Mesenteric fat pad (tissue), 1 donor: Measurements from ENCODE around the gene NOD1. TPM values are rescaled to one million over a fixed set of nuclear protein-coding genes. Genes with fewer than 3 reads are reported as not detected.
"Not testable (repeated sequence)": the region's sequence is repeated elsewhere in the genome, so short reads cannot be mapped to it uniquely, and the experiment has no call there.

Experiments
- DNase-seq: peaks from one replicate; pipeline ENCODE4 v3.0.0-alpha.2; 2020; ENCODE audit warnings: low spot score
- long read RNA-seq: library from polyadenylated mRNA; unstranded; transcript quantifications from one replicate; pipeline ENCODE4 v2.0.0, GENCODE V29; 2020
- total RNA-seq: library from RNA; stranded (reverse); fragmentation: NEBNext Ultra II Directional; extraction: Animal tissue kit (Norgen Biotek cat#: 25700); gene quantifications from one replicate; pipeline ENCODE4 v1.2.1, GENCODE V29; 2021
- donor health status: DM: yes; HTN: yes; CAD: no.

The NOD1 gene
- total RNA-seq = 41.8 TPM
- long read RNA-seq, full-length matches to known transcripts = 12 of 101 reads
- long read RNA-seq, partial matches to known transcripts = 62 of 101 reads
- long read RNA-seq, other reads (novel, unspliced or antisense) = 27 of 101 reads

DNA sequence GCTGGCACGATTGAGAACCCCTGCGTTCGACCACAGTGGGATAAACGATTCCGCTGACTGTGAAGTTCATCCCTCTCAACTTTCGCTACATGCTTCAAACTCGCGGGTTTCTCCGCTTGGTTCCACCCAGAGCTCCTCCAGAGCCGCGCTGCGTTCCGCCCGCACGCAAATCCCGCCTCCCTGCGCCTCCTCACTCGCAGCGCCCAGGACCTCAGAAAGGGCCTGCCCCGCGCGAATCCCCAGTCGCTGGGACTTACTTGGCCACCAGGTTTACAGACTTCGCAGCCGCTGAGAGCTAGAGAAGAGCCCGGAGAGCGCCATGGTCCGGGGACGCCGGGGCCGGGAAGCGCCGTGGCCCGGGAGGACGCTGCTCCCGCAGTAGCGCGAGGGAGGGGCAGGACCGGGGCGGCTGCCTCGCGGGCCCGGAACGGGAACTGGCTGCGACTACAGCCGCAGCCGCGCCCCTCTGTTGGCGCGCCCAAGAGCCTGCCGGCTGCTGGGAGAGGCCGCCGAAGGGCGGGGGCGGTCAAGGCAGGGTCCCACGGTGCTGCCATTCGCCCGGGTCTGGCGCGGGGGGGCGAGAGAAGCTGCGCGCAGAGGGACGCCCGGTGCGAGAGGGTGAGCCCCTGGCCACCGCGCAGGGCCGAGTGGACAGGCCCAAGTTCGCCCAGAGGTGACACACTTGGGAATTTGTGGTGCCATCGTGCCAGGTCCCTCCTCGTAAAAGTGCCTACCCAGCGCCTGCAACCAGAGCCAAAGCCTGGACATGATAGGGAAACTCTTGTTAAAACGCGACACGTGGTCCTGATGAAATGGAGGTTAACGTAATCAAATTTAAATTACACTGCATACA is at the start of gene NOD1:
TSS of gene NOD1 (minus strand) at position 436 of the 853 bp plus-strand sequence. CDS start 21,863 bp downstream, outside the sequence.
- DNase-seq = peak; percentile 94

- not testable (repeated sequence) for DNase-seq
Observed at GRCh38 chr7:30527297-30527696, 48.7 kb upstream of the NOD1 start.

DNA sequence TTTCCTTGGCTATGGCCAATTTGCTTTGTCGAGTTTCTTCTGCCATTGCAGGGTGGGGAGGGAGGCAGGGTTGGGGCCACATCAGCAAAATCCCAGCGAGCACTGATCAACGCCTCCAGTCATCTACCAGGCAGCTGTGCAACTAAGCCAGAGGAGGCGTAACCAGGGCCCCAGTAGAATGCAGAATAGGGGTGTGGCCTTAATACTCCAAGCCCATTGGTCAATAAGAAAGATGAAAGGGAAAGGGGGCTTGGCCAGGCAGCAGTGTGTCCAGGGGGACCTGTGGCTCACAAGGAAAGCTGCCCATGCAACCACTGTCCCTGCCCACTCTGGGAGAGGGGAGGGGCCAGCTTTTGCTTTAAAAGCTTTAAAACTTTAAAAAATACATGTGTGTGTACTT is 47.6 kb upstream of the NOD1 start:
- no peak for DNase-seq

- DNase-seq = no peak
Observed at GRCh38 chr7:30525429-30525828, 46.8 kb upstream of the NOD1 start.

GRCh38 chr7:30524545-30524944 is 46.0 kb upstream of the NOD1 start:
- DNase-seq = no peak

- no peak for DNase-seq
Observed at GRCh38 chr7:30523466-30523865, 44.9 kb upstream of the NOD1 start.

DNA sequence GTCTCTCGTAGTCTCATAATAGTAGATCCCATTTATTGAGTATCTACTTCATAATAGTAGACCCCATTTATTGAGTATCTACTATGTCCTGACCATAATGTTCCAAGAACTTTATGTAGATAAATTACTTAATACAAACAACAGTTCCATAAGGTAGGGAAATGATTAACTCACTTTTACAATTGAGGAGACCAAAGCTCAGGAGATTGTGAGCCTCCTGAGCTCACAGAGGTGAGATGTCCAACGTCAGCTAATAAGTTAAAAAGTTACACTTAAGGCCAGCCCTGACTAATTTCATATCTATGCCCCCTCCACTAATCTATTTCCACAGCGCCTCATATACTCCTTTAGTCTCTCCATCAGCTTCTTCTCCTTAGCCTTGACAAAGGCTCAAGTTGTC is 43.6 kb upstream of the NOD1 start:
- no peak for DNase-seq

GRCh38 chr7:30521532-30521931 is 42.9 kb upstream of the NOD1 start:
- no peak for DNase-seq

DNA sequence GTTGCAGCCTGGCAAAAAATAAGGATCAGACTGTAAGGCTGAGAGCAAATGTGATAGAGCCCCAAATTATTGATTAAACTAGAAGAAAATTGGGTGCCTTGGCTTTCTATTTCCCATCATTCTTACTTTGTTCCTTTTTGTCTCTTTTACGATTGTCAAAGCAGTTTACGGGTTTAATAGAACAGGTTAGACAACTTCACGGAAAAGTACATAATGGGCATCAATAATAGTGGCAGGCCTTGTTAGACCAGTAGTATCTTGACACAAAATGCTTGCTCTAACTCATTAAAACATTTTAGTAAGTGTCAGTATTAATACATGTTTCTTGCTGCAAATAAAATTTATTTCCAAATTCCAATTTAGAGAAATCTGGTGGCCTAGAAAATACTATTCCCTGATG is 40.5 kb upstream of the NOD1 start:
- no peak for DNase-seq

- no peak for DNase-seq
Observed at GRCh38 chr7:30515761-30516160, 37.2 kb upstream of the NOD1 start.

- no peak for DNase-seq
Observed at GRCh38 chr7:30514776-30515175, 36.2 kb upstream of the NOD1 start.

GRCh38 chr7:30514177-30514576 is 35.6 kb upstream of the NOD1 start:
- no peak for DNase-seq

DNA sequence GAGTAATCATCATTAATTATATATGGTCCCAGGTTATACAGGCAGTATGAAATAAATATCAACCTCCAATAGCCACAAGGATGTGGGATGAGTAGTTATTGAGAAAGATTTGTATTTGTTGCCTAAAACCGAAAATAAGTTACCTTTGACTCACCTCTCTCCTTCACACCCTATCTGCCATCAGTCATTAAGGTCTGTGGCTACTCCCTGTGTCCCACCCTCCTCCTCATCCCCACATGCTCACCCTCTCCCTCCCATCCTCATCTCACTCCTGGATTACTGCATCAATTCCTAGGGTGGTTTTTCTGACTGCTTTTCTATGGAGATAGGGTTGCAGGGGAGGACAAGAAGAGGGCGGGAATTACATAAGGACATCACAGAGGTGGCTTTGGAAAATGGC is 35.2 kb upstream of the NOD1 start:
- DNase-seq = no peak

- DNase-seq = no peak
Observed at GRCh38 chr7:30511973-30512662, 33.5 kb upstream of the NOD1 start.

DNA sequence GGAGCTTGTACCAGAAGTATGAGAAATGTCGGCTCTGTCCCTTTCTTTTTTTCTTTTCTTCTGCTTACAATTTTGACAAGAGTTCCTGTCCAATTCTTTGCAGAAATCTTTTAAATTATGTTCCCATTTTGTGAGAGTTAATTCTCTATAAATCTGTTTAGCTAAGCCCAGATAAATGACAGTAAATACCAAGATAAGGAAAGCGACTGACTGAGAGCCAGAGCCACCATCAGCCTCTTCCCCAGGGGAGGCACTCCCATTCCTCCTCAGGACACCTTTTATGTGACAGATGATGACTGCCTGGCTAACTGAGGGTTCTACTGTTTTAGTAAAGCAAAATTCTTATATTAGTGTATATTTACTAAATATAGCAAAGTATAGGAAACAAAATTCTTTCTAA is 32.9 kb upstream of the NOD1 start:
- DNase-seq = no peak

GRCh38 chr7:30510124-30511075 is 31.8 kb upstream of the NOD1 start:
- no peak for DNase-seq

DNA sequence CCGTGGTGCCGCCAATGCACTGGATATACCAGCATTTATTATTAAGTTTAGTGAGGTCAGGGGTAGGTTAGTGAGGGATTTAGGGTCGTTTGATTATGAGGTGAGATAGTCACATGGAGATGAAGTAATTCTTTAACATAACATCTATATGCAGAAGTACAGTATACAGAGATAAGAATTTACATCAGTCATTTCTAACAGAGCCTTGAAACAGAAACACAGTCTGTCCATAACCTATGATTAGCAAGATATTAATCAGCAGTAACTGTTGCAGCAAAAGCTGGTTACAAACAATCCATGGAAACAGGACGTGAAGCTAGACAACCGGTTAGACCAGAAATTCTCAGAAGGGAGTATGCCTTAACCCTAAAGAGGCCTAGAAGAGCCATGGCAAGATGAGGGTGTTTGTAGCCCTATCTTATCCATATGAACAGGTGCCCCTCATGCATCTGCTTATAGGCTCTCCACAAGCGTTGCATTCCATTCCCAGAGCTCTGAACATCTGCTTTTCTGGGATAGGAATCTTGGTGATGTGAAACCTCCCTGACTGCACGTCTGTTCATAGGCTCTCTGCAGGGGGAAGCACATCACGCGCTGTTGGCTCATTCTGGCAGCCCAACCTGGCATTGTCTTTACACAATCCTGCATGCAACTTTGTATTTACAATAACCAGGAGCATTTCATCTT is 30.7 kb upstream of the NOD1 start:
- DNase-seq = not testable (repeated sequence)

- not testable (repeated sequence) for DNase-seq
Observed at GRCh38 chr7:30507346-30507900, 28.8 kb upstream of the NOD1 start.

GRCh38 chr7:30505174-30505697 is 26.7 kb upstream of the NOD1 start:
- no peak for DNase-seq
